HG03460 (cell line): Measurements from ENCODE around the gene RNF25.
"Not testable (repeated sequence)": the region's sequence is repeated elsewhere in the genome, so short reads cannot be mapped to it uniquely, and the experiment has no call there.

Source experiments
- ATAC-seq: cut with Tn5 transposase; IDR thresholded peaks from one replicate; pipeline ENCODE4 v1.9.1; 2021; ENCODE audit not compliant: unreplicated experiment

The RNF25 gene

DNA sequence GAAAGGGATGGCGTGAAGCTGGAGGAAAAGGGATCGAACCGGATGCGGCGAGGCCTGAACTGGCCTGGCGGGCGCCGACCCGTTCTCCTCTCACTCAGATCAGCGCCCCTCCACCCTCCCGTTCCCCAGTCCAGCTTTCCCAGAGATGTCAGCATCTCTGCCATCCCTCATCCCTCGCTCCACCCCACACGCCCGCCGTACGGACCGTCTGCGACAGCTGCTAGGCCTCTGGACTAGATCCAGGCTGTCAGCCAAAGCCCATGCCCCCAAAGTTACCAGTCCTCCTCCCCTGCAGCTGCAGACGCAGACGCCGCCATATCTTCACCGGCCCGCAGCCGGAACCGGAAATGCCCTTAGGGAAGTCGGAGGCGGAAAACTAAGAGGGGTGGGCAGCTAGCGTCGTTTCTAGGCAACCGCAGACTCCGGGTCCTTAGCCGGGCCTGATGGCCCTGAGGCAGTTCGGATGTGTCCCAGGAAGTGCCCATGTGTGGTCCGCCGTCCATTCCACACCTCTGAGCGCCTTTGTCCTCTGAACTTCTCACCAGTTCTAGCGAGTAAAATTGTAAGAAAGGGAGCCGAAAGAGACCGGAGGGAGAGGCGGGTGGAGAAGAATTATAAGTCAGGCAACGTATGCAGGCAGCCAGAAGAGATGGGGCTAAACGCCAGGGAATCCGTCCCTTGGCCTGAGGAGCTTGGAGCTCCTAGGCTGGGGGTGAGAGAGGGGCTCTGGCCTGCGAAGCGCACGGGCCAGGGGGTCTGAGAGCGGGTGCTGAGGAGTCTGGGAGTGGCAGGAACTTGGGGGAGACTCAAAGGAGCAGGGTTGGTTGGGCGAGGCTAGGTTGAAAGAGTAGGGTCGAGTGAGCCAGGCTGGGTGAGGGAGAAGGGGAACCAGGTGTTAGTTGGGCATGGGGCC lies at the start of gene RNF25, which contains the start of gene STK36:
TSS of gene RNF25 (minus strand) at position 349 of the 913 bp plus-strand sequence. CDS start at position 317, 32 bp downstream.
TSS of gene STK36 (plus strand) at position 433 of the 913 bp plus-strand sequence. CDS start 744 bp downstream, outside the sequence.
- ATAC-seq: peak; percentile 94

DNA sequence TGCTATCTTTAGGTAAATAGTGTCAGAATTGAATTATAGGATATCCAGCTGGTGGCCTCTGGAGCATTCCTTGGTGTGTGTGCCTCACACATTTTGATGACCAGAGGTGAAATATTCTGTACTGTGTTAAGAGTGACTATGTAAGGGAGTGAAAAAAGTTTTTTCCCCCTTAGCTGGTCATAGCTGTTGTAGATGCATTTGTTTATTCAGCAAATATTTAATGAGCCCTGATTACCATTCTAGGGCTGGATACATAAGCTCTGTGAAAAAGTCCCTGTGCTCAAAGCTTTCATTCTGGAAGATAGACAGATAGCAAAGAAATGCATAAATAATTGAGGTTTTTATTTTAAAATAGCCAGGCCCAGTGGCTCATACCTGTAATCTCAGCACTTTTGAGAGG lies 49.7 kb upstream of the RNF25 start:
- no peak for ATAC-seq

GRCh38 chr2:218720048-218721041 lies 48.5 kb upstream of the RNF25 start:
- no peak for ATAC-seq

DNA sequence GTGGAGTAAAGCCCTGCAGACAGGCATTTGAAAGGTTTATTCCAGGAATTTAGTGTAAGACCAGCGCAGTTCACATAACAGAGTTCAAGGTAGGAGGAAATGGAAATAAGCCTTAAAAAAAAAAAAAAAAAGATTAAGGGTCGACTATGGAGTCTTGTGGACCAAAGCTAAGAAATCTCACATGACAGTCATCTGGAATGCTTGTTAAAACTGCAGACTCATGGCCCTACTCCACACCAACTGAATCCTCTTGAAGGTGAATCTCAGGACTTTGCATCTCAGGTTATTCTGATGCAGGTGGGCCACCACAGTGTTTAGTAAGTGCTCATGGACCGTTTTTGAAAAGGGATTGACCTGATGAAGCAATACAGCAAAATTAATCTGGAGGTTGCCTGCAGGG lies 47.7 kb upstream of the RNF25 start:
- ATAC-seq: no peak

DNA sequence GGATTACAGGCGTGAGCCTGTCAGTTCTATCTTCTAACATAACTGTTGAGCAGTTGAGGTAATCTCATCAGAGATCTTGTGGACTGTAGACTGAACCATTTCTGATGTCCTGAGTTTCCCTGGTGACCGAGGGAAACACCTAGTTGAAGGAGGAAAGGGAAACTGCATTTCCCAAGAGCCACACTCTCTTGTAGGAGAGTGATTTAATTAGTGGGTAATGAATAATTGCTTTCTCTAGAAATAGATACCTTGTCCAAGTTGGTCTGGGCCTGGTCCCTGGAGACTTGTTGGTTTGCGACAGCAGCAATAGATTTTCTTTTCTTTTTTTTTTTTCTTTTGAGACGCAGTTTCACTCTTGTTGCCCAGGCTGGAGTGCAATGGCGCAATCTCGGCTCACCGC lies 46.3 kb upstream of the RNF25 start:
- ATAC-seq: no peak

DNA sequence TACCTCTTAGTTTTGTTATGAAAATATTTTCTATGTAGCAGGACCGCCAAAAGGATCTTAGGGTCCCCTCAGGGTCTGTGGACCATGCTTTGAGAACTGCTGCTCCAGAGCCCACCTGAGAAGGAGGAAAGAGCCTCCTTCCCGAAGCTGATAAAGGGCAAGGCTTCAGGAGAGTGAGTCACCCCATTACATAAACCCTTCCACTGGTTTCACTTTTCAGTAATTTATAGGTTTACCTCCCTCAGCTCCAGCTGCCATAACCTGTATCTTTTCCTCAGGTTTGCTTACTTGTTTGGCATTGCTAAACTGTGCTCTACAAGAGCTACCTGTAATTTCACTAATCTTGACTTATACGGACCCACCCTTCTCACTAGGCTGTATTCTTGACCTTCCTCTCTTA lies 45.5 kb upstream of the RNF25 start:
- no peak for ATAC-seq

DNA sequence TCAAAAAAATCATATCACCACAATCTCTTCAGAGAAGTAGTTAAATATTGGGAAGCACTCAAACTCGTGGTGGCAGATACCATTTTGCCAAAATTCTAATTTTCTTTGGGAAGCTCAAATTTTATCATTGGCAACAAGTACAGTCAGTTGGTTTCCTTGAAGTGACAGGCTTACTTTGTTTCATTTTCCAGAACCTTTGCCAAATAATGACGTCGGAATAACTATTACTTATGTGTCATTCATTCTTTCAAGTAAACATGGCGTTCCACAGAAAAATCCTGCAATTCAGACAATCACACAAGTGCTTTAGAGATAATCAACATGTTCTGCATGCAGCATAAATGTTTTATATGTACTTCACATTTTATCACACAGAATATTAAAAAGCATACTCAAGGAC lies 44.3 kb upstream of the RNF25 start:
- ATAC-seq: no peak

DNA sequence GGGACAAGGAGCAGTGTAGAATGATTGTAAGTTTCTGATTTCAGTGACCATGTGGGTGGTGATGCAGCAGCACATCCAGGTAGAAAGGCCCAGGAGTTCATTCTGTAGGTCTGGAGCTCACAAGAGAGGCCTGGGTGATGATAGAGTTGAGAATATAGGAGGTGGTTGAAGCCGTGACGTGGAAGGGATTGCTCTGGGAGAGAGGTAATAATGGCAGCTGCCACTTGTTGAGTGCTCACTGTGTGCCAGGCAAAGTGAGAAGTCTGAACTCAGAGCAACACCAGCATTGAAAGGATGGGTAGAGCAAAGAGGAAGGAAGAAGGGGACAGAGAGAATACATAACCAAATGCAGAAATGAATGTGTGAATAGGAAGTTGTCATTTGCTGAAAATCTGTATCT lies 42.1 kb upstream of the RNF25 start:
- no peak for ATAC-seq

DNA sequence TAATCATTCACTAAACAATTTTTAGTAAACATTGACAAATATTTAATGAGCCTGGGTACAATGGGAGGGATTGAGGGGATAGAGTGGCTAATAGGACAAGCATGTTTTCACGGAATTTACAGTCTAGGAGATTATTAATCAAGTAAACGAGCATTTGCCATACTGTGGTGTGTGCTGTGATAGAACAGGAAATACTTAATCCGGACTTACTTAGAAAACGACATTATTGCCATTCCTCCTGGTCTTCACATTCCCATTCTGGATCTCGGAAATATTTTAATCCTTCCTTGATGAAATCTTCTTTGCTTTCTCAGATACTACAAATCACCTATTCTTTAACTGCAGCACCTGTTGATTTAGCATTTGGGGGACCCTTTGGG lies 39.7 kb upstream of the RNF25 start:
- no peak for ATAC-seq

DNA sequence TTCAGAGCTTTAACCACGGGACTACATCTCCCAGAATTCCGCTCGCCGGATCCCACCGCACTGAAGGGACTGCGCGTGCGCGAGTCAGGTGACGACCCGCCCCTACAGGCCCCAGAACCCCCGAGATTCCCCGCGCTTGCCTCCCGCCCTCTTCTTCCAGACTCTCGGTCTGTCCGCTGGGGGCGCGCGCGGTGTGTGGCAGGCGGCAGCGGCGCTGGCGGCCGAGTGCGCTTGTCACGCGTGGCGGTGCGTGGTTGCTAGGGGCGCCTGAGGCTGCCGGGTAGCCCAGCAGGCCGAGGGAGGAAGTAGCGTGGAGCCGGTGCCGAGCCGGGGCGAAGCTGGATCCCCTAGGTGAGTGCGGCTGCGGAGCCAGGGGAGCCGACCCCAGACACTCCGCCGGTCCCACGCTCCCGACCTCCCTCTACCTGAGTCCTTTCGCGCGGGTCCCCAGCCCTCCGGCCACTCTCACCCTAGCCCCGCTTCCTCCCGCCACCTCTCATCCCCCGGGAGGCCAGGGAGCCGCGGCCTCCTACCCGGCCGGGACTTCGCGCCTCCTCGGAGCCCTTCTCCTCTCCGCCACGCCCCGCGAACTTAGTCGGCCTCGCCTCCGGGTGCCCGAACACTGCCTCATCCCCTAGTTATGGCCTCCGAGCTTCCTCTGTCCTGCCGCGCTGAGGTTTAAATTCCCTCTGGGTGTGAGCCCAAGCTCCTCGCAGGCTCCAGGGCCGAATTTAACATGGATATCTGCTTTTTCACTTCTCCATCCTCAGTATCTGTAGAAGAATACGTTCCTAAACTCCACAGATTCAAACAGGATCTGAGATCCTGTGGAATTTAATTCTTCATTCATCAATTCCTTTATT lies 39.1 kb upstream of the RNF25 start, which contains the start of gene TTLL4:
TSS of gene TTLL4 (plus strand) at position 149 of the 863 bp plus-strand sequence. CDS start 26,842 bp downstream, outside the sequence.
- ATAC-seq: peak; percentile 95

DNA sequence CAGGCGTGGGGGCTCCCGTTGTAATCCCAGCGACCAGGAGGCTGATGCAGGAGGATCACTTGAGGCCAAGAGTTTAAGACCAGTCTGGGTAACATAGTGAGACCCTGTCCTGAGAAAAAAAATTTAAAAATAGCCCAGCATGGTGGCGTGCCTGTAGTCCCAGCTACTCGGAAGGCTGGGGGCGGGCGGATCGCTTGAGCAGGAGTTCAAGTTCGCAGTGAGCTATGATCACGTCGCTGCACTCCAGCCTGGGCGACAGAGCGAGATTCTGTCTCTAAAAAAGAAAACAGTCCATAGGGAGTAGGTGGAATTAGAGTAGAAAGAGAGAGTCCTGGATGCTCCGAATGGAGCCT lies 38.5 kb upstream of the RNF25 start:
- ATAC-seq: no peak

GRCh38 chr2:218709908-218710307 lies 38.1 kb upstream of the RNF25 start:
- ATAC-seq: no peak

GRCh38 chr2:218708086-218708485 lies 36.3 kb upstream of the RNF25 start:
- ATAC-seq: no peak

DNA sequence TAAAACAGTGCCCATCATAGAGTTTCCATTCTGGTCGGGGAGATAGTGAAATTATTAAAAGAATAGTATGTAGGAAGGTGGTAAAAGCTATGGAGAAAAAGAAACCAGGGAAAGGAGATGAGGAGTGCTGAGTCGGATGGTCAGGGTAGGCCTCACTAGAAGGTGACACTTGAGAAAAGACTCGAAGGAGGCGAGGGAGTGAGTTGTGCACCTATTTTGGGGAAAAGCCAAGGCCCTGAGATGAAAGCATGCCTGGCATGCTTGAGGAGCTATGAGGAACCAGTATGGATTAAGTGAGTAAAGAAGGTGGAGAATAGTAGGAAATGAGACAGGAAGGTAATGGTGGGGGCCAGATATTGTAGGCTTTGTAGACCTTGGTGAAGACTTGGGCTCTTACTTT lies 31.5 kb upstream of the RNF25 start:
- no peak for ATAC-seq

DNA sequence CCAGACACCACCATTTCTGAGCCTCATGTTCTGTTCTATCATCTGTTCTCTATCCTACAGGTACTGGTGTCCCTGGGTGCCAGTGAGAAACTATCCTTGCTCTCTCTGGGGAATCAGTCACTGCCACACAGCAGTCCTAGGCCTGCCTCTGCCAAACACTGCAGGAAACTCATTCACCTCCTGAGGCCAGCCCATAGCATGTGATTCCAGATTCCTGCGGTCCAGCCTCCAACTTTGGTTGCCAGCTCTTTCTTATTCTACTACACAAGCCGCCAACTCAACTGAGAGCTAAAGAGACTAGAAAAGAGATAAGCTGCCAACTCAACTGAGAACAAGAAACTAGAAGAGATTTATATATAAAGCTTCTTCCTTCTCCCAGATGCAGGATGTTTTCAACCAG lies 30.0 kb upstream of the RNF25 start:
- no peak for ATAC-seq

DNA sequence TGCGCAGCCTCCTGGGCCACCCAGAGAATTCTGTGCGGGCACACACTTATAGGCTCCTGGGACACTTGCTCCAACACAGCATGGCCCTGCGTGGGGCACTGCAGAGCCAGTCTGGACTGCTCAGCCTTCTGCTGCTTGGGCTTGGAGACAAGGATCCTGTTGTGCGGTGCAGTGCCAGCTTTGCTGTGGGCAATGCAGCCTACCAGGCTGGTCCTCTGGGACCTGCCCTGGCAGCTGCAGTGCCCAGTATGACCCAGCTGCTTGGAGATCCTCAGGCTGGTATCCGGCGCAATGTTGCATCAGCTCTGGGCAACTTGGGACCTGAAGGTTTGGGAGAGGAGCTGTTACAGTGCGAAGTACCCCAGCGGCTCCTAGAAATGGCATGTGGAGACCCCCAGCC lies 27.1 kb upstream of the RNF25 start:
- no peak for ATAC-seq

DNA sequence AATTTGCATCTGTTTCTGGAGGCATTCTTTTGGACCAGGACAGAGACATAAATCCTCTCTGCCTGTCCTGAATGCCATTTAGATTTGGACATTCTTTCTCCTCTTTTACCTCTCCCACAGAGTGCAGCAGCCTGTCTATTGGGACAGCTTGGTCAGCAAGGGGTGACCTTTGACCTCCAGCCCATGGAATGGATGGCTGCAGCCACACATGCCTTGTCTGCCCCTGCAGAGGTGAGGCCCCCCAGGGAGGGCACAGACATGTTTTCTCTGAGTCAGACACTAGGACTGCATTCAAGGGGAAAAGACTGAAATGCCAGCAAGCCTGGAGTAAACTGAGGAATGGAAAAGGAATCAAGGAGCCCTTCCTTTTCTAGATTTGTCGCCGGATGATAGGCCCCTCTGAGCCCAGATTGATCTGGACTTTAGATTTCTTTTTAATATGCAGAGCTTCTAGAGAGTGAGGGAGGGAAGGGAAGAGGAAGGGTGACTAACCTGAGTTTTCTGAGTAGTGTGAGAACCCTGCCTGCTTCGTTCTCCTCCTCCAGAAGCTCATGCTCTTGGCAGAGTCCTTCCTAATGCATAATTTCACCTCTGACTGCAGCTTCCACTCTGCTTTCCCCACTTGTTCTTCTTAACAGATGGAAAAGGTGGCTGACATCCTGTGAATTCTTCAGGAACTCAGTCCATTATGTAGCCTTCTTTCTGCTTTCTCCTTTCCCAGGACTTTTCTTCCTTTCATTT lies 22.8 kb upstream of the RNF25 start:
- no peak for ATAC-seq

- ATAC-seq: no peak
Observed at GRCh38 chr2:218691234-218691633, 19.4 kb upstream of the RNF25 start.

- ATAC-seq: not testable (repeated sequence)
Observed at GRCh38 chr2:218687400-218688060, 15.7 kb upstream of the RNF25 start.
